Activated CD4-positive, alpha-beta memory T cell treated with anti-CD3 and anti-CD28 coated beads for 36 hours (primary cell): ENCODE measurements around the gene COX6B2. TPM values are rescaled to one million over a fixed set of nuclear protein-coding genes. Genes with fewer than 3 reads are reported as not detected.
"Not testable (repeated sequence)": the region's sequence is repeated elsewhere in the genome, so short reads cannot be mapped to it uniquely, and the experiment has no call there.

ENCODE experiments used
- CTCF ChIA-PET: fragments of 350-600 bp; sonication (Branson Sonifier 250); formaldehyde crosslinking; loops from one replicate; lab custom pipeline; 2021; ENCODE audit warnings: antibody characterized with exemption, inconsistent platforms; lab: Charles Lee
- POLR2A ChIA-PET: fragments of 350-600 bp; sonication (Branson Sonifier 250); formaldehyde crosslinking; loops from one replicate; lab custom pipeline; 2021; ENCODE audit warnings: antibody characterized with exemption; lab: Charles Lee
- DNase-seq: peaks from one replicate; pipeline ENCODE4 v3.0.0-alpha.2; 2020
- H3K27ac Mint-ChIP-seq: one replicate; pipeline ENCODE4 v1.8.0; 2021; ENCODE audit warnings: mixed read lengths
- H3K27me3 Mint-ChIP-seq: one replicate; pipeline ENCODE4 v1.8.0; 2021; ENCODE audit warnings: mixed read lengths
- H3K36me3 Mint-ChIP-seq: one replicate; pipeline ENCODE4 v1.8.0; 2021; ENCODE audit warnings: mixed read lengths
- H3K4me1 Mint-ChIP-seq: one replicate; pipeline ENCODE4 v1.8.0; 2021; ENCODE audit warnings: low read depth, mixed read lengths
- H3K4me3 Mint-ChIP-seq: one replicate; pipeline ENCODE4 v1.8.0; 2021; ENCODE audit warnings: mild to moderate bottlenecking, mixed read lengths
- H3K9me3 Mint-ChIP-seq: one replicate; pipeline ENCODE4 v1.8.0; 2021; ENCODE audit warnings: mixed read lengths
- intact Hi-C: fragments of 100-400 bp; cut with micrococcal nuclease; formaldehyde crosslinking; loops from one replicate; pipeline ENCODE4 v1.15.1; 2023
- total RNA-seq, 2 experiments: library from RNA; stranded (reverse); gene quantifications; one replicate each; pipeline ENCODE4 v1.2.3, GENCODE V29; 2021

The COX6B2 gene, protein sequence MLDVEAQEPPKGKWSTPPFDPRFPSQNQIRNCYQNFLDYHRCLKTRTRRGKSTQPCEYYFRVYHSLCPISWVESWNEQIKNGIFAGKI
- under 1 TPM; 0.15 to 0.81 TPM for total RNA-seq

DNA sequence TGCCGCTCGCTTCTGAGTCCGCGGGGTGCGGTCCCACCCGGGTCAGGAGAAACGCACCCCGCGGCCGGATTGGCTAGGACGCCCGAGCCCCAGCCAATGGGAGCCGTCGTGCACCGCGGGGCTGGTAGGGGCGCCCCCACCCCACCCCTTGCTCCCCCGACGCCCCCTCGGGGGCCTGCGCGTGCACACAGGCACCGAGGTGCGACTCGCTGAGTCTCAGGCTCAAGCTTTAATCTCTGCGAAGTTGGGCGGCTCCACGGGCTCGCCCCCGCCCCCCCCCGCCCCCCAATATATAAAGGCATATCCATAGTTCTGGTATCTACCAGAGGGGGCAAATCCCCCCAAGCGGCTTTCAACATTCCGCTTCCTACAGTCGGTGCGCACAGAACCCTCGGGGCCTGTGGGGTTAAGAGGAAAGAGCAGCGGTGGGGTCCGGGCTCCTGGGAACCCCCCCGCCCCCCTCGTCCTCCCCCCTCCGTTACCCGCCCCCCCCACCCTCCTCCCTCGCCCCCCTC, at the start of gene COX6B2:
Gene COX6B2 (minus strand): TSS at position 22 of the 515 bp plus-strand sequence. CDS start 198 bp downstream, outside the sequence.
- DNase-seq, result no peak
- Mint-ChIP-seq H3K27ac (no peak within 1 kb of the TSS), H3K36me3 (no peaks in the 10 kb centered on the region), H3K4me1 (peaks cover 13% of the 10 kb centered on the region), H3K27me3 (peaks cover 45% of the 10 kb centered on the region), H3K4me3 (peak within 1 kb of the TSS; percentile 70), H3K9me3 (no peaks in the 10 kb centered on the region)
- intact Hi-C loops, result no loop called here
- ChIA-PET CTCF (no interaction called here), POLR2A (no interaction called here)

DNA sequence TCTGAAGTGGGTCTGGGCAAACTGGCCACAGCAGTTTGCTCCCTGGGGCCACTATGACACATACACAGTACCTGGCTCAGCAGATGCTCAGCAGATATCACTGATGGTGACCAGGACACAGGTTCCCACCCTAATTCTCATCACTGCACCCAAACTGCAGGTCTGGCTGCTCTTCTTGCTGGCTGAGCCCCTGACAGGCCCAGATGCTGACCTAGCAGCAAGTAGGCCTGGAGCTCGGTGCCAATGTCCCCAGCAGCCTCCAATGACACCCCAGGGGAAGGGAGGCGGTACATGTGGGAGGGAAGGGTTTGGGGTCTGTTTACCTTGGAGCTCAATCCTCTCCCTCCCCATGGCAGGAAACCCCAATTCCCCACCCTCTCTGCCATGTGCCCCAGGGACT, 48.0 kb upstream of the COX6B2 start:
- H3K27me3 Mint-ChIP-seq, result no peaks in the 10 kb centered on the region
- no peak overlapping the region for H3K4me3 Mint-ChIP-seq
- H3K27ac Mint-ChIP-seq, result no peak overlapping the region
- no peak for DNase-seq
- no peaks in the 10 kb centered on the region for H3K9me3 Mint-ChIP-seq
- POLR2A ChIA-PET, result interaction anchor here (6.6 kb wide), 1 partner anchor 16 kb away, joined by 118 read pairs; the partner anchor contains the start of genes RPL28 and TMEM238
- CTCF ChIA-PET, result interaction anchor here (1.2 kb wide), 1 partner anchor 101 kb away, joined by 5 read pairs; no protein-coding TSS in a partner anchor
- H3K36me3 Mint-ChIP-seq, result peaks cover 51% of the 10 kb centered on the region
- H3K4me1 Mint-ChIP-seq, result peaks cover 33% of the 10 kb centered on the region
- intact Hi-C loops, result no loop called here

DNA sequence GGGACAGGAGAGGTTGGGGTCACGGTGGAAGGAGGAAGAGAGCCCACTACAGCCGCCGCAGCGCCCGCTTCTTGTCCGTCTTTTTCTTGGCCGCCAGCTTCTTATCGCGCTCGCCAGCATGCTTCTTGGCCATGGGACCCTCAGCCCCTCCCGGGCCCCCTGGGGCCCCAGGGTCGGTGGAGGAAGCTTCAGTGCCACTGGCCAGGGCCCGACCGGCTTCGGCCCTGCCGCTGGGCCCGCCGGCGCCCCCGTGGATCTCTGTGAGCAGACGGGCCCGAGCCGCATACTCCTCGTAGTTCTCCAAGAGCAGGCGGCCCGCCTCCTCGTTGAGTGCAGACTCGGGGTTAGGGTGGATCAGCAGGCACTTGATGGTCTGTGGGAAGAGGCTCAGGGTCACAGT, 46.9 kb upstream of the COX6B2 start:
- Mint-ChIP-seq H3K36me3 (peaks cover 45% of the 10 kb centered on the region), H3K4me1 (peaks cover 31% of the 10 kb centered on the region)
- H3K27me3 Mint-ChIP-seq, H3K9me3 Mint-ChIP-seq, H3K27ac Mint-ChIP-seq, H3K4me3 Mint-ChIP-seq, CTCF ChIA-PET, DNase-seq, intact Hi-C loops: not testable (repeated sequence)
- POLR2A ChIA-PET, result interaction anchor here (6.6 kb wide), 1 partner anchor 14 kb away, joined by 118 read pairs; the partner anchor contains the start of genes RPL28 and TMEM238

DNA sequence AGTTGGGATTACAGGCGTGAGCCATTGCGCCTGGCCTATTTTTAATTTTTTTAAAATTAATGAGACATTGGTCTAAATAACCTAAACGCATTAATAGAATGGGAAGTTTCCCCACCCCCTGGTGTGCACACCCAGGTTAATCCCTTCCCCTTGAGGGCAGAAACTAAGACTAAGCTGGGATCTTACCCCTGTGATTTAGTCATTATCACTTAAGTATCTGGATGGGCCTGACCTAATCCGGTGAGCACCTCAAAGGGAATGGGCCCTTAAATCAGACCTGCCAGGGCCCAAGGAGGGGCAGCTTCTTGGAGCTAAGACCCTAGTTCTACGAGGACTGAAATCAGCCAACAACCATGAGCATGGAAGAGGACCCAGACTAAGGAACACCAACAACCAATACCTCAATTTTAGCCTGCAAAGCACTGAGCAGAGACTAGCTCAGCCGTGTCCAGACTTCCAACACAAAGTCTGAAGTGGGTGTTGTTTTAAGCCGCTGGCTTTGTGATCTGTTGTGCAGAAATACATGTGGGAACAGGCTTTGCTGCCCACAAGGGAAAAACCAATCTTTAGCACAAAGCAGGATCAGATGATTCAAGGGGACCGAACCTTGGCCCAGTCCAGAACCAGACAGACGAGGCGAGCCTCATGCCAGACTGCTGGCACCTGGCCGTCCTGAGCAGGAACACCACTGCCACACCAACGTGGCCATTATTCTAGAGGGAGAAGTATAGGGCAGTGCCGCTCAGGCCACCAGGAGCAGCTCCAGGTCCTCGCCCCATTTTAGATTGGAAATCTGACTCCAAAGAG, 46.0 kb upstream of the COX6B2 start:
- Mint-ChIP-seq H3K4me3 (no peak overlapping the region), H3K9me3 (no peaks in the 10 kb centered on the region), H3K27me3 (no peaks in the 10 kb centered on the region), H3K27ac (no peak overlapping the region), H3K4me1 (peaks cover 22% of the 10 kb centered on the region), H3K36me3 (peaks cover 36% of the 10 kb centered on the region)
- intact Hi-C loops, result no loop called here
- POLR2A ChIA-PET, result interaction anchor here (0.9 to 3.2 kb wide), 6 partner anchors 7 to 61 kb away, joined by 3 to 13 read pairs (median 4); partner anchors contain the start of genes KMT5C and UBE2S
- CTCF ChIA-PET, result interaction anchor here (1.4 kb wide), 1 partner anchor 16 kb away, joined by 3 read pairs; the partner anchor contains the start of gene TMEM238
- no peak for DNase-seq

DNA sequence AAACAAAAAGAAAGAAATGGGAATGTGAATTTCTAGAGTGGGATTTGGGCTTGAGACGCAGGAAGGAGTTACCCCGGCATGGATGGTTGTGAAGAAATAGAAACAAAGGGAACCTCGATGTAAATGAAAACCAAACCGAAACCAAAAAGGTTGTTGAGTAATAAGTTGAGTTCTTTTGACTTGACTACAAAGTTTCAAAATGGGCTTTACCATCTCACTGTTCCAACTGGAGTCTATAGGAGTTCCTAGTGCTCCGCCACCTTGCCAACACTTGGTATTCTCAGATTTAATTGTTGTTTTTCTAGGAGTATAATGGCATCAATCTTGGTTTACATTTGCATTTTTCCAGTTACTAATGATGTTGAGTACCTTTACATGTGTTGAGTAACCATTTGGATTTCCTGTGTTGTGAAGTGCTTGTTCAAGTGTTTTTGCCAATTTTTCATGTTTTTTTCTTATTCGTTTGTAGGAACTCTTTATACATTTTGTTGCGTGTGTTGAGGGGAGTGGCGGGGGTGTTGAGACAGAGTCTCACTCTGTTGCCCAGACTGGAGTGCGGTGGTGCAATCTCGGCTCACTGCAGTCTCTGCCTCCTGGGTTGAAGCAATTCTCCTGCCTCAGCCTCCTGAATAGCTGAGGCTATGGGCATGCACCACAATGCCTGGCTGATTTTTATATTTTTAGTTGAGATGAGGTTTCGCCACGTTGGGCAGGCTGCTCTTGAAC, 43.8 kb upstream of the COX6B2 start:
- ChIA-PET CTCF (interaction anchor here (0.6 to 1.6 kb wide), 2 partner anchors 15 to 70 kb away, joined by 3 to 6 read pairs; partner anchors contain the start of gene TMEM238), POLR2A (interaction anchor here (1.5 to 3.2 kb wide), 3 partner anchors 9 to 11 kb away, joined by 5 to 13 read pairs (median 6); partner anchors contain the start of gene UBE2S)
- Mint-ChIP-seq H3K9me3 (no peaks in the 10 kb centered on the region), H3K36me3 (peaks cover 25% of the 10 kb centered on the region), H3K27ac (peak overlapping the region; percentile 33), H3K4me3 (peak overlapping the region; percentile 34), H3K27me3 (no peaks in the 10 kb centered on the region), H3K4me1 (peaks cover 20% of the 10 kb centered on the region)
- intact Hi-C loops, result loop anchor here (1.0 kb wide), 2 partner anchors 9 to 13 kb away; partner anchors contain the start of genes RPL28 and UBE2S
- DNase-seq, result no peak

DNA sequence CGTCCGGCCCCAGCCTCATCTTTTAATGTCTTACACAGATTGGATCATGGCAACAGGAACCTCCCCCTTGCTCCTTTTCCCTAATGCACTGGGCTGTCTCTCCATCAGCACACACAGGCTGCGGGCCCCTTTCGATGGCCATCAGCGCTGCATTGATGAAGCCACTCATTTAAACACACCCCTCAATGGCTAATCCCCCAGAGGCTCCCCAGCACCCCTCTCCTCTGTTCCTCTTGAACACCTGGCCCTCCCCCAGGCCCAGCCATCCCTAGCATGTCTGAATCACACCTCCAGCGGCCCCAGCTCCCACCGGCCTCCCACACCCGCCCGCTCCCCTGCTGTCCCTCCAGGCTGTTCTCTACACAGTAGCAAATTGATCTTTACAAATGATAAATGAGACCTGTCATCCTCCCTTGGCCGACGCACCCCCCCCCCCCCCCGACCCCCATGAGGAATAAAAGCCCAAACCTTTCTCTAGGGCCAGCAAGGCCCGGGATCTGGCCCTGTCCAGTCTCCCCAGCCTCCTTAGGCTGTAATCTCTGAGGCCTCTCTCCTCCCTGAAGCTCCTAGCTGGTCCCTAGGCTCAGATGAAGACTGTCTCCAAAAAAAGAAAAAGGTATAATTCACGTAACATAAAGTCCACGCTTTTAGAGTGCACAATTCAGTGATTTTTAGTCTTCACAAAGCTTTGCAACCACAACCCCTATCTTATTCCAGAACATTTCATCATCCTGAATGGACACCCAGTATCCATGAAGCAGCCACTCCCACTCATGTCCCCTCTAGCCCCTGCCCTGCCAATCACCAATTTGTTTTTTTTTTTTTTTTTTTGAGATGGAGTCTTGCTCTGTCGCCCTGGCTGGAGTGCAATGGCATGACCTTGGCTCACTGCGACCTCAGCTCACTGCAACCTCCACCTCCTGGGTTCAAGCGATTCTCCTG, 38.6 kb upstream of the COX6B2 start:
- Mint-ChIP-seq H3K9me3 (no peaks in the 10 kb centered on the region), H3K27ac (no peak overlapping the region), H3K36me3 (peaks cover 26% of the 10 kb centered on the region), H3K4me3 (no peak overlapping the region), H3K4me1 (peaks cover 32% of the 10 kb centered on the region), H3K27me3 (no peaks in the 10 kb centered on the region)
- POLR2A ChIA-PET, result interaction anchor here (2.3 kb wide), 1 partner anchor 14 kb away, joined by 7 read pairs; the partner anchor contains the start of gene UBE2S
- intact Hi-C loops, result no loop called here
- CTCF ChIA-PET, result no interaction called here
- DNase-seq, result no peak

- ChIA-PET POLR2A (interaction anchor here (0.7 to 10.6 kb wide), 2 partner anchors 8 to 13 kb away, joined by 3 to 118 read pairs; partner anchors contain the start of gene UBE2S), CTCF (no interaction called here)
- H3K4me1 Mint-ChIP-seq, result peaks cover 33% of the 10 kb centered on the region
- DNase-seq, result no peak
- H3K4me3 Mint-ChIP-seq, result no peak overlapping the region
- H3K9me3 Mint-ChIP-seq, result no peaks in the 10 kb centered on the region
- intact Hi-C loops, result no loop called here
- no peaks in the 10 kb centered on the region for H3K27me3 Mint-ChIP-seq
- H3K36me3 Mint-ChIP-seq, result peaks cover 37% of the 10 kb centered on the region
- no peak overlapping the region for H3K27ac Mint-ChIP-seq
These were observed 37.4 kb upstream of the COX6B2 start for GRCh38 chr19:55391702-55392615.

- DNase-seq, result no peak
- no peaks in the 10 kb centered on the region for H3K27me3 Mint-ChIP-seq
- intact Hi-C loops, result no loop called here
- no peak overlapping the region for H3K4me3 Mint-ChIP-seq
- POLR2A ChIA-PET, result interaction anchor here (0.7 to 10.6 kb wide), 3 partner anchors 9 to 139 kb away, joined by 3 to 118 read pairs (median 3); partner anchors contain the start of gene UBE2S
- H3K4me1 Mint-ChIP-seq, result peaks cover 36% of the 10 kb centered on the region
- peaks cover 44% of the 10 kb centered on the region for H3K36me3 Mint-ChIP-seq
- no peak overlapping the region for H3K27ac Mint-ChIP-seq
- H3K9me3 Mint-ChIP-seq, result no peaks in the 10 kb centered on the region
- CTCF ChIA-PET, result interaction anchor here (0.8 to 1.5 kb wide), 3 partner anchors 27 to 99 kb away, joined by 3 to 5 read pairs (median 5); no protein-coding TSS in a partner anchor
These were observed 36.7 kb upstream of the COX6B2 start for GRCh38 chr19:55391191-55391670.

DNA sequence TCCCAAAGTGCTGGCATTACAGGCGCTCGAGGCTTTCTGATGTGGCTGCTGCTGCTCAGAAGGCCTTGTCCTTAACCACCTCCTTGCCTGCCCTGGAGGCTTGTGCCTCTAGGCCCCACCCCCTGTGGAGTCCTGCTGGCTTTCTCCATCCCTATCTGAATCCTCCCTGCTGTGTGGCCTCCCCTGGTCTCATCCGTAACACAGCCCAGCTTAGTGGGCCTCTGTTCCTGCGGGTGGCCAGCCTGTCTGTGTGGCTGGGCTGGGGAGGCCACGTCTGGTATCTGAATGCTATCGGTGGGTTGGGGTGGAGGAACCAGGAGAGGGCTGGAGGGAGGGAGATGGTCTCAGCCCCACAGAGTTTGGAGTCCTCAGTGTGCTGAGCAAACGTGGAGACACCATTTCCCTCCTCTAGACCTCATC, 36.0 kb upstream of the COX6B2 start:
- Mint-ChIP-seq H3K4me1 (peaks cover 38% of the 10 kb centered on the region), H3K4me3 (no peak overlapping the region), H3K36me3 (peaks cover 50% of the 10 kb centered on the region), H3K9me3 (no peaks in the 10 kb centered on the region), H3K27me3 (no peaks in the 10 kb centered on the region), H3K27ac (peak overlapping the region; percentile 50)
- intact Hi-C loops, result no loop called here
- ChIA-PET CTCF (interaction anchor here (0.8 to 1.5 kb wide), 4 partner anchors 27 to 302 kb away, joined by 3 to 5 read pairs (median 4); no protein-coding TSS in a partner anchor), POLR2A (interaction anchor here (0.8 to 10.6 kb wide), 3 partner anchors 9 to 138 kb away, joined by 3 to 118 read pairs (median 5); partner anchors contain the start of gene UBE2S)
- no peak for DNase-seq
